ENCODE results near the gene SEPTIN12. TPM values are rescaled to one million over a fixed set of nuclear protein-coding genes. Genes with fewer than 3 reads are reported as not detected.
"Not testable (repeated sequence)": the region's sequence is repeated elsewhere in the genome, so short reads cannot be mapped to it uniquely, and the experiment has no call there.

SEPTIN12 gene
- total and polyA plus RNA-seq, 2 experiments from 2014 or later: not detected

GRCh38 chr16:4743226-4743878 lies 44.8 kb downstream of the SEPTIN12 start:
- H3K4me1 Mint-ChIP-seq: peaks cover 20% of the 10 kb centered on the region
- H3K27me3 Mint-ChIP-seq (ENCODE audit: insufficient read depth, low read depth, poor library complexity): peaks cover 16% of the 10 kb centered on the region
- no peaks in the 10 kb centered on the region for H3K9me3 Mint-ChIP-seq
- H3K36me3 Mint-ChIP-seq (ENCODE audit: low read depth): no peaks in the 10 kb centered on the region
- no peak for TF ChIP-seq REST (IDR thresholded peaks at IDR 0.05; ENCODE audit: unreplicated experiment)
- no peak for TF ChIP-seq ZNF114 (CRISPR knock-in tag; IDR thresholded peaks at IDR 0.05)
- no peak for TF ChIP-seq POLR2AphosphoS5 (IDR thresholded peaks at IDR 0.05; ENCODE audit: low read depth)
- TF ChIP-seq EZH2phosphoT487 (IDR thresholded peaks at IDR 0.05; ENCODE audit: unreplicated experiment): no peak
- H3F3A ChIP-seq (replicated peaks; ENCODE audit: low read depth): peaks cover 3% of the 10 kb centered on the region; the same call in 1 of the 2 replicates
- no peaks in the 10 kb centered on the region for H3K79me2 ChIP-seq (replicated peaks; ENCODE audit: insufficient read depth)
- peak overlapping the region; percentile 75 for H3K4me2 ChIP-seq
- peaks cover 14% of the 10 kb centered on the region for H3K4me1 ChIP-seq (ENCODE audit: insufficient read depth)
- peak overlapping the region; percentile 85 for H2AFZ ChIP-seq
- H3K36me3 ChIP-seq (ENCODE audit: insufficient read depth): no peaks in the 10 kb centered on the region
- no peaks in the 10 kb centered on the region for H3K27me3 ChIP-seq (ENCODE audit: insufficient read depth)
- H3K4me3 Mint-ChIP-seq: peak overlapping the region; percentile 52
- H3K27ac Mint-ChIP-seq: 0 out of 2 replicates have a peak overlapping the region, but pooled peaks have one; percentile 59
- ATAC-seq (peak; percentile 36), DNase-seq (ENCODE audit: low spot score) (peak; percentile 43)
- no peaks in the 10 kb centered on the region for H3K9me2 ChIP-seq (ENCODE audit: insufficient read depth)
- peak overlapping the region; percentile 49; the same call in 1 of the 2 replicates for H3K4me3 ChIP-seq
- no peak overlapping the region for H3K27ac ChIP-seq (ENCODE audit: low read depth)
- no peaks in the 10 kb centered on the region; the same call in 1 of the 2 replicates for H4K20me1 ChIP-seq (replicated peaks; ENCODE audit: insufficient read depth)

GRCh38 chr16:4738370-4738769 lies 49.8 kb downstream of the SEPTIN12 start:
- H3K4me3 Mint-ChIP-seq; H3K4me2 ChIP-seq; H3K9me2 ChIP-seq (ENCODE audit: insufficient read depth); H4K20me1 ChIP-seq (replicated peaks; ENCODE audit: insufficient read depth); H3K9me3 Mint-ChIP-seq; H3K79me2 ChIP-seq (replicated peaks; ENCODE audit: insufficient read depth); H3F3A ChIP-seq (replicated peaks; ENCODE audit: low read depth); DNase-seq (ENCODE audit: low spot score); H2AFZ ChIP-seq; ATAC-seq; H3K27ac ChIP-seq (ENCODE audit: low read depth); H3K4me3 ChIP-seq; H3K36me3 Mint-ChIP-seq (ENCODE audit: low read depth); H3K27me3 ChIP-seq (ENCODE audit: insufficient read depth); H3K27ac Mint-ChIP-seq; H3K36me3 ChIP-seq (ENCODE audit: insufficient read depth): not testable (repeated sequence)
- Mint-ChIP-seq H3K4me1 (peaks cover 14% of the 10 kb centered on the region), H3K27me3 (ENCODE audit: insufficient read depth, low read depth, poor library complexity) (peaks cover 24% of the 10 kb centered on the region)
- peaks cover 13% of the 10 kb centered on the region; the same call in 1 of the 2 replicates for H3K4me1 ChIP-seq (ENCODE audit: insufficient read depth)

GRCh38 chr16:4737545-4737944 lies 50.6 kb downstream of the SEPTIN12 start:
- no peaks in the 10 kb centered on the region for H3K9me3 Mint-ChIP-seq
- peaks cover 9% of the 10 kb centered on the region; the same call in 2 of the 3 replicates for H3K4me1 Mint-ChIP-seq
- H3K4me3 Mint-ChIP-seq: no peak overlapping the region
- H3K27ac Mint-ChIP-seq: no peak overlapping the region
- no peak overlapping the region for H3K27ac ChIP-seq (ENCODE audit: low read depth)
- TF ChIP-seq EZH2phosphoT487 (IDR thresholded peaks at IDR 0.05; ENCODE audit: unreplicated experiment): no peak
- no peak for TF ChIP-seq ZNF114 (CRISPR knock-in tag; IDR thresholded peaks at IDR 0.05)
- TF ChIP-seq EZH2 (IDR thresholded peaks at IDR 0.05; ENCODE audit: low read depth, unreplicated experiment): no peak
- no peak overlapping the region for H3K4me3 ChIP-seq
- H4K20me1 ChIP-seq (replicated peaks; ENCODE audit: insufficient read depth): no peaks in the 10 kb centered on the region
- peaks cover 11% of the 10 kb centered on the region; the same call in 1 of the 2 replicates for H3K4me1 ChIP-seq (ENCODE audit: insufficient read depth)
- peaks cover 13% of the 10 kb centered on the region for H3K79me2 ChIP-seq (replicated peaks; ENCODE audit: insufficient read depth)
- no peaks in the 10 kb centered on the region for H3K27me3 ChIP-seq (ENCODE audit: insufficient read depth)
- ATAC-seq (no peak), DNase-seq (ENCODE audit: low spot score) (no peak)
- H3K36me3 Mint-ChIP-seq (ENCODE audit: low read depth): no peaks in the 10 kb centered on the region
- H3K27me3 Mint-ChIP-seq (ENCODE audit: insufficient read depth, low read depth, poor library complexity): peaks cover 18% of the 10 kb centered on the region
- no peak overlapping the region for H3K4me2 ChIP-seq
- peaks cover 12% of the 10 kb centered on the region for H3F3A ChIP-seq (replicated peaks; ENCODE audit: low read depth)
- no peaks in the 10 kb centered on the region for H3K9me2 ChIP-seq (ENCODE audit: insufficient read depth)
- no peak overlapping the region for H2AFZ ChIP-seq
- H3K36me3 ChIP-seq (ENCODE audit: insufficient read depth): no peaks in the 10 kb centered on the region
